GM12873 (cell line): Measurements from ENCODE around the gene MRPL37.

Source experiments
- CTCF ChIP-seq: IDR thresholded peaks from 2 replicates; pipeline ENCODE4 v1.5.1; 2012; ENCODE audit warnings: low read depth, mild to moderate bottlenecking, moderate library complexity, low read length, control low read depth; ENCODE audit not compliant: insufficient read depth; ENCODE audit errors: missing control alignments

Gene MRPL37

DNA sequence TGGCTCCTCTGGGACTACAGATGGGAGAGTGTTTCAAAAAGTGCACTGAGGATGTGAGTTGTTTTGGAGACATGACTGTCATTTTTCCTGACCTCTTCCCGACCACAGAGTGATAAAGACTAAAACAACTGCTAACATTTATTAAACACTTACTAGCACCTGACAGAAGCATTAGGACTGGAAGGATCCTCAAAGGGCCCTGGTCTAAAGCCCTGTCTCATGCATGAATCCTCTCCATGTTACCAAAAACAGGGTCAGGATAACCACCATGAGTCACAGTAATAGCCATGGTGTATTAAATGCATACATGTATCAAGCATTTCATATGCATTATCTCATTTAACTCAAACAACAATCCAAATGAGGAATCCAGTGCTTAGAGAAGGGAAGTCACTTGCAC, 11.7 kb upstream of the MRPL37 start:
- TF ChIP-seq CTCF, result no peak

DNA sequence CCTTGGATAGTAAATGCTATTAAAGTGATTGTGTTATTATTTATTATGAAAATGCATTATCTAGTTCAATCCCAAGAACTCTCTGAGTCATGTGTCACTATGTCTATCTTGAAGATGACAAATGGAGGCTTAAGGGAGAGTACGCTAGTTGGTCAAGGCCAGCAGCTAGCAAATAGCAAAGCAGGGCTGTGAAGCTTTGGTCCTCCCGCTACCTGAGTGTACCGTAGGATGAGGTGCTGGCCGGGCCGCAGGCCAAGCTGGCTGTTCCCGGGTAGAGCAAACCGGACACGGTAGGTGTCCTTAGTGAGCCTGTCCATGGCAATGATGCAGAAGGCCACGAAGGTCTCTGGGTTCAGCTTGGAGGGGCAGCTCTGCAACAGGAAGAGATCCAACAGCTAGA, 9.4 kb upstream of the MRPL37 start:
- no peak for TF ChIP-seq CTCF

GRCh38 chr1:54191525-54191924, 8.4 kb upstream of the MRPL37 start:
- TF ChIP-seq CTCF, result no peak

GRCh38 chr1:54193453-54193852, 6.5 kb upstream of the MRPL37 start:
- no peak for TF ChIP-seq CTCF

- TF ChIP-seq CTCF, result no peak
Measured at GRCh38 chr1:54199151-54199764, 709 bp upstream of the MRPL37 start.

DNA sequence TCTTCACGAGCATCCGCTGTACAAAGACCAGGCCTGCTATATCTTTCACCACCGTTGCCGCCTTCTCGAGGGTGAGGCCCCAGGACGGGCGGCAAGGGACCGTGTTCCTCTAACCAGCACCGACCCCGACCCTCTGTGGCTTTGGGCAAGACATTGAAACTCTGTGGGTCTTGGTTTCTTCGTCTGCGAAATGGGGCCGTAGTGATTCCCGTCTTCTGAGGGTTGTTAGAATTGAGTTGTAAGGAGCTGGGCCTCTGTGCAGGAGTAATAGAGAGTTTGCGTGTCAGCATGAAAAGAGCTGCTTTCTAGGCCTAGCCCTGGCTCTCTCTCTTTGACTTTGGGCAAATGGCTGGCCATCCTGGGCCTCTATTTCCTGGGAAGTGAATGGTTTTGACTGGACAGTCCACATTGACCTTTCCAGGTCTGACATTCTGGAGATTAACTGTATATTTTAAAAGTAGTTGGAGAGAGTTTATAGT, 591 bp downstream of the MRPL37 start:
- TF ChIP-seq CTCF, result no peak

DNA sequence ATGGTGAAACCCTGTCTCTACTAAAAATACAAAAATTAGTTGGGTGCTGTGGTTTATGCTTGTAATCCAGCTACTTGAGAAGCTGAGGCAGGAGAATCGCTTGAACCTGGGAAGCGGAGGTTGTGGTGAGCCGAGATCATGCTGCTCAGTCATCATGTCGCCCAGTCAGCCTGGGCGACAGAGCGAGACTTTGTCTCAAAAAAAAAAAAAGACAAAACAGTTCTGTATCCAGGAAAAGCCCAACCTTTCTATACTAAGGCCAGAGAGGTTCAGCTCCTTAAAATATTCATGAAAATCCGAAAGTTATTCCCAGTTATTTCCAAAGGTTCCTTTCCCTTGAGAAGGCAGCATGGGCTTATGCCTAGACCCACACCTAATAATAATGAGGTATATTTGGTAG, 4.2 kb downstream of the MRPL37 start:
- TF ChIP-seq CTCF, result no peak
